IPS-NIHi11 (cell line): ENCODE measurements around the gene EPHA8.

Source experiments
- DNase-seq: peaks from one replicate; pipeline ENCODE4 v3.0.0; 2012; ENCODE audit warnings: mixed read lengths, low spot score

EPHA8 gene

GRCh38 chr1:22619252-22619651 lies 56.0 kb downstream of the EPHA8 start:
- no peak for DNase-seq

GRCh38 chr1:22619798-22620197 lies 56.5 kb downstream of the EPHA8 start:
- no peak for DNase-seq

- no peak for DNase-seq
Observed at GRCh38 chr1:22621761-22622160, 58.5 kb downstream of the EPHA8 start.

- peak; percentile 73 for DNase-seq
Observed at GRCh38 chr1:22625262-22625925, 62.1 kb downstream of the EPHA8 start.

- DNase-seq: no peak
Observed at GRCh38 chr1:22626237-22627157, 63.2 kb downstream of the EPHA8 start.

GRCh38 chr1:22627331-22627730 lies 64.0 kb downstream of the EPHA8 start:
- no peak for DNase-seq

- DNase-seq: no peak
Observed at GRCh38 chr1:22628698-22629444, 65.6 kb downstream of the EPHA8 start.

GRCh38 chr1:22629886-22630285 lies 66.6 kb downstream of the EPHA8 start:
- DNase-seq: peak; percentile 56

GRCh38 chr1:22633697-22634463 lies 70.6 kb downstream of the EPHA8 start:
- no peak for DNase-seq

GRCh38 chr1:22635436-22635835 lies 72.1 kb downstream of the EPHA8 start:
- no peak for DNase-seq

GRCh38 chr1:22636353-22636752 lies 73.1 kb downstream of the EPHA8 start, which contains the start of gene C1QA:
C1QA (plus strand) TSS chr1:22636628; CDS start chr1:22637617, 989 bp downstream.
- DNase-seq: no peak

GRCh38 chr1:22636927-22637326 lies 73.6 kb downstream of the EPHA8 start:
- DNase-seq: no peak

GRCh38 chr1:22637907-22638445 lies 74.7 kb downstream of the EPHA8 start:
- no peak for DNase-seq

GRCh38 chr1:22638476-22639234 lies 75.4 kb downstream of the EPHA8 start:
- no peak for DNase-seq

GRCh38 chr1:22639286-22639685 lies 76.0 kb downstream of the EPHA8 start:
- DNase-seq: peak; percentile 78

- no peak for DNase-seq
Observed at GRCh38 chr1:22641247-22641646, 78.0 kb downstream of the EPHA8 start.

- peak; percentile 94 for DNase-seq
Observed at GRCh38 chr1:22641906-22642636, 78.8 kb downstream of the EPHA8 start.

- DNase-seq: no peak
Observed at GRCh38 chr1:22643381-22643780, 80.1 kb downstream of the EPHA8 start, which contains the start of gene C1QC. C1QC (plus strand) TSS chr1:22643633; CDS start chr1:22644024, 391 bp downstream.

GRCh38 chr1:22643928-22644327 lies 80.6 kb downstream of the EPHA8 start:
- DNase-seq: no peak

- DNase-seq: no peak
Observed at GRCh38 chr1:22645931-22646330, 82.6 kb downstream of the EPHA8 start.
